Mucosa of stomach (tissue), 1 donor: ENCODE measurements around the gene RNF141.

Experiments used
- H3K27me3 ChIP-seq: one replicate; pipeline ENCODE4 v1.7.0; 2013; ENCODE audit warnings: mild to moderate bottlenecking, low read length; ENCODE audit not compliant: control insufficient read depth, insufficient read depth
- H3K36me3 ChIP-seq: one replicate; pipeline ENCODE4 v1.7.0; 2013; ENCODE audit warnings: low read length; ENCODE audit not compliant: control insufficient read depth, insufficient read depth
- H3K4me1 ChIP-seq: one replicate; pipeline ENCODE4 v1.7.0; 2013; ENCODE audit warnings: mild to moderate bottlenecking, low read length; ENCODE audit not compliant: control insufficient read depth, insufficient read depth
- H3K4me3 ChIP-seq: one replicate; pipeline ENCODE4 v1.7.0; 2013; ENCODE audit warnings: low read length
- H3K9ac ChIP-seq: one replicate; pipeline ENCODE4 v1.7.0; 2013; ENCODE audit warnings: mild to moderate bottlenecking, low read length, moderate library complexity
- H3K9me3 ChIP-seq: one replicate; pipeline ENCODE4 v1.7.0; 2013; ENCODE audit warnings: mild to moderate bottlenecking, low read length, moderate library complexity; ENCODE audit not compliant: control insufficient read depth
- donor health status: Pancreatic carcinoma.

The RNF141 gene

GRCh38 chr11:10481560-10482349 lies 59.2 kb downstream of the RNF141 start:
- H3K4me1 ChIP-seq = no peaks in the 10 kb centered on the region
- no peaks in the 10 kb centered on the region for H3K9me3 ChIP-seq
- no peaks in the 10 kb centered on the region for H3K36me3 ChIP-seq
- no peak overlapping the region for H3K9ac ChIP-seq
- H3K4me3 ChIP-seq = no peak overlapping the region
- no peaks in the 10 kb centered on the region for H3K27me3 ChIP-seq

- H3K4me1 ChIP-seq = no peaks in the 10 kb centered on the region
- H3K9ac ChIP-seq = no peak overlapping the region
- H3K9me3 ChIP-seq = no peaks in the 10 kb centered on the region
- H3K4me3 ChIP-seq = no peak overlapping the region
- no peaks in the 10 kb centered on the region for H3K36me3 ChIP-seq
- no peaks in the 10 kb centered on the region for H3K27me3 ChIP-seq
Observed at GRCh38 chr11:10480760-10481159, 60.2 kb downstream of the RNF141 start.

- Histone ChIP-seq H3K4me3 (no peak overlapping the region), H3K27me3 (no peaks in the 10 kb centered on the region), H3K9me3 (no peaks in the 10 kb centered on the region), H3K36me3 (no peaks in the 10 kb centered on the region), H3K9ac (no peak overlapping the region), H3K4me1 (no peaks in the 10 kb centered on the region)
Observed at GRCh38 chr11:10480026-10480425, 61.0 kb downstream of the RNF141 start.

GRCh38 chr11:10478574-10479550 lies 62.1 kb downstream of the RNF141 start:
- H3K4me1 ChIP-seq = no peaks in the 10 kb centered on the region

GRCh38 chr11:10478066-10478465 lies 62.9 kb downstream of the RNF141 start:
- no peaks in the 10 kb centered on the region for H3K4me1 ChIP-seq
- H3K27me3 ChIP-seq = no peaks in the 10 kb centered on the region
- no peak overlapping the region for H3K4me3 ChIP-seq
- no peaks in the 10 kb centered on the region for H3K9me3 ChIP-seq
- no peak overlapping the region for H3K9ac ChIP-seq
- H3K36me3 ChIP-seq = no peaks in the 10 kb centered on the region

More at GRCh38 chr11:10478574-10479550, 62.1 kb downstream of the RNF141 start:
- H3K4me3 ChIP-seq = no peak overlapping the region
- H3K27me3 ChIP-seq = no peaks in the 10 kb centered on the region
- no peak overlapping the region for H3K9ac ChIP-seq
- H3K36me3 ChIP-seq = no peaks in the 10 kb centered on the region
- no peaks in the 10 kb centered on the region for H3K9me3 ChIP-seq

GRCh38 chr11:10477690-10478046 lies 63.3 kb downstream of the RNF141 start:
- Histone ChIP-seq H3K4me1 (no peaks in the 10 kb centered on the region), H3K9me3 (no peaks in the 10 kb centered on the region), H3K4me3 (no peak overlapping the region), H3K27me3 (no peaks in the 10 kb centered on the region), H3K36me3 (no peaks in the 10 kb centered on the region), H3K9ac (no peak overlapping the region)

GRCh38 chr11:10476927-10477689 lies 63.9 kb downstream of the RNF141 start:
- Histone ChIP-seq H3K27me3 (no peaks in the 10 kb centered on the region), H3K9ac (no peak overlapping the region), H3K4me1 (no peaks in the 10 kb centered on the region), H3K9me3 (no peaks in the 10 kb centered on the region), H3K4me3 (no peak overlapping the region), H3K36me3 (no peaks in the 10 kb centered on the region)

GRCh38 chr11:10476342-10476741 lies 64.6 kb downstream of the RNF141 start:
- Histone ChIP-seq H3K4me1 (no peaks in the 10 kb centered on the region), H3K36me3 (no peaks in the 10 kb centered on the region), H3K27me3 (no peaks in the 10 kb centered on the region), H3K9ac (no peak overlapping the region), H3K9me3 (no peaks in the 10 kb centered on the region), H3K4me3 (no peak overlapping the region)

- Histone ChIP-seq H3K4me1 (no peaks in the 10 kb centered on the region), H3K9me3 (no peaks in the 10 kb centered on the region), H3K9ac (no peak overlapping the region), H3K4me3 (no peak overlapping the region), H3K36me3 (no peaks in the 10 kb centered on the region), H3K27me3 (no peaks in the 10 kb centered on the region)
Observed at GRCh38 chr11:10474551-10474950, 66.4 kb downstream of the RNF141 start.

GRCh38 chr11:10473371-10473770 lies 67.6 kb downstream of the RNF141 start:
- H3K4me1 ChIP-seq = no peaks in the 10 kb centered on the region
- H3K9me3 ChIP-seq = no peaks in the 10 kb centered on the region
- no peak overlapping the region for H3K9ac ChIP-seq
- no peak overlapping the region for H3K4me3 ChIP-seq
- no peaks in the 10 kb centered on the region for H3K27me3 ChIP-seq
- H3K36me3 ChIP-seq = no peaks in the 10 kb centered on the region

- Histone ChIP-seq H3K27me3 (no peaks in the 10 kb centered on the region), H3K9me3 (no peaks in the 10 kb centered on the region), H3K4me1 (no peaks in the 10 kb centered on the region), H3K4me3 (no peak overlapping the region), H3K9ac (no peak overlapping the region), H3K36me3 (no peaks in the 10 kb centered on the region)
Observed at GRCh38 chr11:10462746-10463300, 78.2 kb downstream of the RNF141 start.
